Stimulated activated effector memory CD8-positive, alpha-beta T cell treated with anti-CD3 and anti-CD28 coated beads, Interleukin-12 subunit alpha, Interleukin-12 subunit beta, amount 100 ng/mL, for 72 hours (primary cell): ENCODE measurements around the gene BHLHA15.

Source experiments
- ATAC-seq: fragments of 150-1000 bp; cut with Tn5 transposase; 2 replicates; pipeline ENCODE4 v1.10.0; 2021
- DNase-seq, 2 donors: peaks; one replicate each; pipeline ENCODE4 v3.0.0; 2021 to 2022; ENCODE audit warnings: low spot score in 2 of 2
- H3K27ac Mint-ChIP-seq: one replicate; pipeline ENCODE4 v1.8.0; 2022; ENCODE audit warnings: mild to moderate bottlenecking, mixed read lengths
- H3K36me3 Mint-ChIP-seq: one replicate; pipeline ENCODE4 v1.8.0; 2022; ENCODE audit warnings: mild to moderate bottlenecking, mixed read lengths
- H3K4me1 Mint-ChIP-seq: one replicate; pipeline ENCODE4 v1.8.0; 2022; ENCODE audit warnings: mixed read lengths
- H3K4me3 Mint-ChIP-seq: one replicate; pipeline ENCODE4 v1.8.0; 2022; ENCODE audit warnings: mild to moderate bottlenecking, mixed read lengths
- H3K9me3 Mint-ChIP-seq: one replicate; pipeline ENCODE4 v1.8.0; 2022; ENCODE audit warnings: mixed read lengths

The BHLHA15 gene

GRCh38 chr7:98256431-98256830 lies 45.2 kb downstream of the BHLHA15 start:
- ATAC-seq = no peak
- peaks cover 29% of the 10 kb centered on the region for H3K36me3 Mint-ChIP-seq
- no peak overlapping the region for H3K4me3 Mint-ChIP-seq
- no peak overlapping the region for H3K27ac Mint-ChIP-seq
- DNase-seq = no peak
- no peaks in the 10 kb centered on the region for H3K9me3 Mint-ChIP-seq
- H3K4me1 Mint-ChIP-seq = peaks cover 25% of the 10 kb centered on the region

- no peaks in the 10 kb centered on the region for H3K9me3 Mint-ChIP-seq
- H3K27ac Mint-ChIP-seq = no peak overlapping the region
- no peak for ATAC-seq
These were observed 46.5 kb downstream of the BHLHA15 start for GRCh38 chr7:98257701-98258100.

More at GRCh38 chr7:98257701-98258100, 46.5 kb downstream of the BHLHA15 start:
- H3K36me3 Mint-ChIP-seq = peaks cover 29% of the 10 kb centered on the region
- H3K4me3 Mint-ChIP-seq = no peak overlapping the region
- no peak for DNase-seq
- H3K4me1 Mint-ChIP-seq = peaks cover 17% of the 10 kb centered on the region
